HG03045 (cell line): ENCODE measurements around the gene GLB1L.
A peak's percentile ranks its signal among the peaks of the same experiment; 100 is the strongest.
"Not testable (repeated sequence)": the region's sequence is repeated elsewhere in the genome, so short reads cannot be mapped to it uniquely, and the experiment has no call there.

Experiments used
- ATAC-seq: cut with Tn5 transposase; IDR thresholded peaks from one replicate; pipeline ENCODE4 v1.9.1; 2021; ENCODE audit warnings: mild to moderate bottlenecking, moderate library complexity; ENCODE audit not compliant: unreplicated experiment

Gene GLB1L

DNA sequence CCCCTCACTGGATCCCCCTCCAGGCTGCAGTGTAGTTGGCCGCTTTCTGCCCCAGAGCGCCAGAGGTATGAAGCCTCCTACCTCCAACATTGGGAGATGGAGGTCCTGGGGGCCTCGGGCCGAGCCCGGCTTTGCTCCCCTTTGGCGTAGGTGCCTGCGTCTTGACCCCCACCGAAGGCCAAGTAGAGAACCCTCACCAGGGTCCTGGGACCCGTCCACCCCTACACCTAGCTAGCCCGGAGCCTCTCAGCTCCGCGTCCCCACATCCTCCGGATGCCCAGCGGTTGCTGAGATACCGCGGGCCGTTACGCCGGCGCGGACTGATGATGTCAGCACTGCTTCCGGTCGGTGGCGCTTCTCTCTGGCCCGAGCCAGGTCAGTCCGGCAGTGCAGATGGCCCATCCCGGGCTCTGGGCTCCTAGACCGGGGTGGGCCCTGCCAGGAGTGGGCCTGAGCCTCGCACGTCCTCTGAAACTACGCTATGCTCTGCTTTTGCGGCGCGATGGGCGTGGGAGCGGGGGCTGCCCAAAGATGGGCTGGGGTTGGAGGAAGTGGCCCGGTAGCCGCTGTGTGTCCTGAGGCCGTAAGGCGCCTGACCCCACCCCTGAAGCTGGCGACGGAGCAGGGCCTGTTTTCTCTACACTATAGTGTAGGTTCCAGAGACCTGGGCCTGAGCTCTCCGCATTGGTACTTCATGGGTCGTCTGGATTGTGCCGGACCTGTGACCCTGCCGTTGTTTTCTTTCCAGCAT lies at the start of gene GLB1L, which contains the start of gene STK16:
TSS of gene GLB1L (minus strand) at position 297 of the 751 bp plus-strand sequence. CDS start 1,871 bp downstream, outside the sequence.
TSS of gene STK16 (plus strand) at position 332 of the 751 bp plus-strand sequence. CDS start 521 bp downstream, outside the sequence.
- peak; percentile 74 for ATAC-seq

DNA sequence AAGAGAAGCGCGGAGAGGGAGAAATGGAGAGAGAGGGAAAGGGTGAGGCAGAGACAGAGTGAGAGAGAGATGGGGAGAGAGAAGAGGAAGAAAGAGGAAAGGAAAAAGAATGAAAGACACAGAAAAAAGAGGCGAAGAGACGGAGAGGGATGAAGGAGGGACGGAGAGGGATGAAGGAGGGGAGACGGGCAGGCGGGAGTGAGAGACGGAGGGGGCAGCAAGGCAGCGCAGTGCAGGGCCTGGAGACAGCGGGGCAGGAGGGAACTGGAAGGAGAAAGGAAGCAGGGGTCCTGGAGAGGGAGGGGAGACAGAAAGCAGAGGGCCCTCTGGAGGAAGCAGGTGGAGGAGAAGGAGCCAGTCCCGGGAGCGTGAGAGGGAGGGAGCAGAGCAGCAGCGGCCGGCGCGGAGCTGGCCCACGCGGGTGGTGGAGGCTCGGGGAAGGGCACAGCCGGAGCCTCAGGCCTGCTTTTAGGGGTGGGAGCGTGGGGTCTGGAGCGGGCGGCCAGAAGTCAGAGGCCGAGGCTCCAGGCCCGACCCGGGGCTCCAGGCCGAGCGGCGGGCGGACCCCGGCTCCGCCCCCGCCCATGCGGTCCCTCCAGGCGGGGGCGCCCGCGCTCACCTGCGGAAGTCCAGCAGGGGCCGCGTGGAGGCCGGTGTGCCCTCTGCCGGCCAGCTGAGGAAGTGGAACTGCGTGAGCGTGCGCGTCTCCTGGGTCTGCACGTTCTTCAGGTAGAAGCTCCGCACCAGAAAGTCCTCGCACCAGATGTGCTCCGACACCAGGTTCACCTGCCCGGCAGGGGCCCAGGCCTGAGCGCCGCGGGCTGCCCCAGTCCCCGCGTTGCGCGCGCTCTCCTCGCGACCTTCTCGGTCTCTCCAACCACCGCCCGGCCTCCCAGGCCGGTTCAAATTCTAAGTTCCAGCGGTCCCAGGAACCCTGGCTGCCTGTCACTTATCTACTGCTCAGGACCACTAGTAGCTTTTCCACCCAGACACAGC lies 49.4 kb upstream of the GLB1L start:
- ATAC-seq, result peak; percentile 80

DNA sequence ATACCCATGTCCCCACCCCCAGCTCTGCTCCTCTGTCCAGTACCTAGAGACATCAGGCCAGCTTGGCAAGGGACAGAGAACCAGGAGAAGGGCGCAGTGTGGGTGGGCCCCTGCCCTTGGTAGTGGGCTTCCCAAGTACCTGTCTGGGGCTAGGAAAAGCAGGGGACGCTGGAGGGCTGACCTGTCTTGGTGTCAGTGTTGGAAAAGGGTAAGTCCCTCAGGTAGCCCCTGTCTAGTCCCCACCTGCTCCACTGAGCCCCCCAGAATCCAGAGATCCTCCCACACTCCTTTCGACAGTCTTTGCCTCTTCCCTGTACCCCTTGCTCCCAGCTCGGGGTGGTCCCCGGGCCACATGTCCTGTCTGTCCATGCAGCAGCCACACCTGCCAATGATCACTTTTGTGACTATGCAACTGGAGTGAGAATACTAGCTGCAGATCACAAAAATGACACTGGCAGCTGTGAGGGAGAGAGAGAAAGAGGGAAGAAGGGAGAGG lies 48.5 kb upstream of the GLB1L start:
- no peak for ATAC-seq

DNA sequence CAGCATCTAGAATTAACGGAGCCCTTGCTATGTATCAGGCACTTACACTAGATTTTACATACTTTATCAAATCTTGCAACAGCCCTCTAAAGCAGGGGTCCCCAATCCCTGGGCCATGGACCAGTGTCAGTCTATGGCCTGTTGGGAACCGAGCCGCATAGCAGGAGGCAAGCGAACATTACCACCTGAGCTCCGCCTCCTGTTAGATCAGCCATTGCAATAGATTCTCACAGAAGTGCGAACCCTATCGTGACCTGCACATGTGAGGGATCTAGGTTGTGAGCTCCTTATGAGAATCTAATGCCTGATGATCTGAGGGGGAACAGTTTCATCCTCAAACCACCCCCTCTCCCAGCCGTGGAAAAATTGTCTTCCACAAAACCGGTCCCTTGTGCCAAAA lies 47.4 kb upstream of the GLB1L start:
- ATAC-seq, result no peak

DNA sequence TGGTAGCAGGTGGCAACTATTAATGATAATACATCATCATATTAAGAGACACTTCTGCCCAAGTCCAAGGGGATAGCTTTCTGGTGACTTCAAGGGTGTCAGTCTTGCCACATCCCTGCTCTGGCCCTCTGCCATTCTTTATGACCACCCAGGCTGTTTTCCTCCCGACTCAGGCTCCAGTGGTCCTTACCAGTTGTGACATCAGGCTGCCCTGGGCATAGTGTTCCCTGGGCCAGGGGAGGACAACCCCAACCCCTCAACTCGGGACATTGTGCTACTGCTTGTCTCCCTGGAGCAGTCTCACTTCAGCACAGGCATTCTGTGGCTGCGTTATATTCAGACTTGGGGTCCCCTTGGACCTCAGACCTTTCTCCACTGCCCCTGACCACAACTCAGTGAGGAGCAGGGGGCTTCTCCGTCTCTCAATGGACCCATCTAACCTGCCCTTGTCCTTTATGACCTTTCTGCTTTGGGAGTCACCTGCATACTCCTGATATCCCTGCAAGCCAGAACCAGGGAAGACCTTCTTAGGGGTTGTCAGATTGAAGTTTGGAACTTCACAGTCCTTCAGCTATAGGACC lies 46.8 kb upstream of the GLB1L start:
- no peak for ATAC-seq

DNA sequence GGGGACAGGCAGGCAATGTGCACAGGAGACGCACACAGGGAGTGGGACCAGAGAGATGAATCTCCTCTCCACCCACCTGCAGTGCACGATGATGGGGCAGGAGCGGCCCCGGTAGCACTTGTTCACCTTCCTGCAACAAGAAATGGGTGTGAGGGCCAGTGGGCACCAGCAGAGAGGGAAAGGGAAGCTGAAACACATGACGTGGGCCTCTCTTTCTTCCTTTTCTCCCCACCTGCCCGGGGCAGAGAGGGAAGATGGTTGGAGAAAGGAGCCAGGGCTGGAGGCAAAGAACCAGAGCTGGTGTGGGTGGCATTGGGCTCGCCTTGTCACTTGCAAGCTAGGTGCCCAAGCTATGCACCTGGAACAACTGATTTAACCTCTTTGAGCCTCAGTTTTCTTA lies 46.1 kb upstream of the GLB1L start:
- ATAC-seq, result no peak

DNA sequence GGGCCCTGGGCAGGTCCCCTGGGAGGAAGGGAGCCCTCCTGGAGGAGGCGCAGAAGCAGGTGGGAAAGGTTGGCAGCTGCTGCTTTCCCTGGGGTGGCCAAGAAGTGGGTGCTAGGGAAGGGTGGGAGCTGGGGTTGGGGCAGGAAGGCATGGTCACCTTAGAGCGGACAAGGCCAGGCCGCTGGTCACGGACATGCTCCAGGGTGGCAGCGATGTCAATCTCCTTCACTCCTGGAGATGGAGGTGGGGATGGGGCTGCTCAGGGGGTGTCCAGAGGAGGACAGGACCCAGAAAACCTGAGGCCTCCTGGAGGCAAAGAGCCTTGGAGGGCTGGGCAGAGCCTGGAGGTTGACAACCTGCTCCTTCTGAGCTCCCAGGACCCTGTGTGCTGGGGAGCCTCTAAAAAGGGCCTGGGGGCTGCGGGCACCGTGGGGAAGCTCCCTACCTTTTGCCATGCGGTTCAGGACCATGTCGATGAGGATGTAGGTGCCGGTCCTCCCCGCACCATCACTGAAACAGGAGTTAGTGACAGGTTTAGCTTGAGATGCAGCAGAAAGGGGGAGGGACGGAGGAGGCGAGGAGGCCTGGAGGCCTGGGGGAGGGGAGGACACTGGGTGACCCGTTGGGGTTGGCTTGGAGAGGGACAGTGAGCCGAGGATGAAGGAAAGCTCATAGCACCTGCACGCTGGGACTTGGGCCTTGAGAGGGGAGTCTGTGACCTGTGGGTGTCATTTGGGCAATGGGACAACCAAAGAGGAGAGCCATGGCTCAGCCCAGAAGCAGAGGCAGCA lies 45.3 kb upstream of the GLB1L start:
- ATAC-seq, result no peak

DNA sequence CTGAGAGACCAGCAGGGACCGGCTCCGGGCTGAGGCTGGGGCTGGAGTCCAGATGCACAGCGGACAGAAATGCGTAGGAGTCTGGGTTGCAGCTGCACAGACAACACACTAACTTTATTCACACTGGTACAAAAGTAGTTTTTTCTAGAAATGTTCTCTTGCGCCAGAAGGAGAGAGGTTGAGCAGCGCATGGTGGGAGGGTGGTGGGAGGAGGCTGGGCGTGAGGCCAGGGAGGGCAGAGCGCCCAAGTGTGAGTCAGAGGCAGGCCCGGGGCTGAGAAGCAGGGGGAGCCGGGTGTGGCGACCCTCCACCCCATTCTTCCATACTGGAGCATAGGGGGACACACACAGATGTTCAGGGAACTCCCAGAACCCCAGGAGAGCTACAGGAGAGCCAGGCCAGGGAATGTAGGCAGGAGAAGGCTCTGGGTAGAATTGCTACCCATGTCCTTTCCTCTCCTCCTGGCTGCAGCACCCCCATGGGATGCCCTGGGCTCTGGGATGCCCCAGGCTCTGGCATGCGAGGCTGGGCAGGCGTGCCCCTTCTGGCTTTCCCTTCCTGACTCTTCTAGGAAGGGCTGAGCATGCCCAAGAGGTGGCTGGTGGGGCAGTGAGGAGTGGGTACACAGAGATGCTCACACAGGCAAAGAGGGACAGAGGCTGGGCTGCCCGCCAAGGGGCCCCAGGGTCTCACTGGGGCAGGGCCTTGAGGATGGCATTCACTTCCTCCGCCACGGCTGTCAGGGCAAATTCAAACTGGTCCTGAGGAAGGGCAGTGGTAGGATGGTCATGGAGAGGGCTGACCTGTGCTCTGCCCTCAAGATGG lies 44.5 kb upstream of the GLB1L start:
- no peak for ATAC-seq

DNA sequence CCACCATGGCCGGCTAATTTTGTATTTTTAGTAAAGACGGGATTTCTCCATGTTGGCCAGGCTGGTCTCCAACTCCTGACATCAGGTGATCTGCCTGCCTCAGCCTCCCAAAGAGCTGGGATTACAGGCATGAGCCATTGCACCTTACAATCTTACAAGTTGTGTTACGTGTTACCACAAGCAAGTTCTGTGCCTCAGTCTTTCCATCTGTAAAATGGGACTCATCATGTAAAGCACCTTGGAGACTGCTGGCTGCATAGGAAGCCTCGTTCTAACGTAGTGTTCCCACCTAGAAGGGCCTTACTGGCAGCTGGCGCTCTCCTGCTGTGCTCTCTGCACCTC lies 43.9 kb upstream of the GLB1L start:
- ATAC-seq, result no peak

DNA sequence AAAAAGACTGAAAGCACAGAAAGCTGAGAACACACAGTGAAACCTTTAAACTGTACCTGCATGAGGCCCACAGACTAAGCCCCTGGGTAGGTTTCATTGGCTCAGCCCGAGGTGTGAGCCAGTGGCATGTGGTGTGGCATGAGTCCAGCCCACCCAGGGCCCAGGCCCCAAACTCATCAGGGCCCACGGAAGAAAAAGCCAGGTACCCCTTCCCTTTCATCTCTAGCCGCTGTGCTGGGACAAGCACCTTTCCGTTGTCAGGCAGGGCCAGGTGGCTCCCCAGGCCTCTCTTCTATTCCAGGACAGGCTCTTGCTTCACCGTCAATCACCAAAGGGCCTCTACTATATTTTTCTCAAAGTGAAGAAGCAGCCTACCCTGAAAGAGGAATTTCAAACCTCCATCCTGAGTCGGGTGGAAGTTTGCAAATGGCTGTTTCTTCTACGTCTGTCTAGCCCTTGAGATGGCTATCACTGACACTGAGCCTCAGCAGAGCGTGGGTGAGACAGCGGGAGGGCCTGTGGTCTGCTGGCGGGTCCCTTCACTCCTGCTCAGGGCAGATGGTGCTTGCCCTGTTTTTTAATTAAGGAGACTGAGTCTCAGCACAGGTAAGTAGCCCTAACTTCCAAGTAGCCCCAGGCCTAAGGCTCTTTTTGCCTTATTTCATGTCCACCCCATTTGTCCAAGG lies 42.5 kb upstream of the GLB1L start:
- no peak for ATAC-seq

DNA sequence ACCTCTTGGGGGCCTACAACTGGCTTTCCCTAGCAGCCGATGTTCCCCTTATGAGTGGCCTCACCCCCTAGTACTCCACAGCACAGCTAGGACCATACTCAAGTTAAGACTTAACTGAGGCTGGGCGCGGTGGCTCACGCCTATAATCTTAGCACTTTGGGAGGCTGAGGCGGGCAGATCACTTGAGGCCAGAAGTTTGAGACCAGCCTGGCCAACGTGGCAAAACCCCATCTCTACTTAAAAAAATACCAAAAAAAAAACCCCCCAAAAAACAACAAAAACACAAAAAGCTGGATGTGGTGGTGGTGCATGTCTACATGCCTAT lies 41.8 kb upstream of the GLB1L start:
- ATAC-seq, result not testable (repeated sequence)

DNA sequence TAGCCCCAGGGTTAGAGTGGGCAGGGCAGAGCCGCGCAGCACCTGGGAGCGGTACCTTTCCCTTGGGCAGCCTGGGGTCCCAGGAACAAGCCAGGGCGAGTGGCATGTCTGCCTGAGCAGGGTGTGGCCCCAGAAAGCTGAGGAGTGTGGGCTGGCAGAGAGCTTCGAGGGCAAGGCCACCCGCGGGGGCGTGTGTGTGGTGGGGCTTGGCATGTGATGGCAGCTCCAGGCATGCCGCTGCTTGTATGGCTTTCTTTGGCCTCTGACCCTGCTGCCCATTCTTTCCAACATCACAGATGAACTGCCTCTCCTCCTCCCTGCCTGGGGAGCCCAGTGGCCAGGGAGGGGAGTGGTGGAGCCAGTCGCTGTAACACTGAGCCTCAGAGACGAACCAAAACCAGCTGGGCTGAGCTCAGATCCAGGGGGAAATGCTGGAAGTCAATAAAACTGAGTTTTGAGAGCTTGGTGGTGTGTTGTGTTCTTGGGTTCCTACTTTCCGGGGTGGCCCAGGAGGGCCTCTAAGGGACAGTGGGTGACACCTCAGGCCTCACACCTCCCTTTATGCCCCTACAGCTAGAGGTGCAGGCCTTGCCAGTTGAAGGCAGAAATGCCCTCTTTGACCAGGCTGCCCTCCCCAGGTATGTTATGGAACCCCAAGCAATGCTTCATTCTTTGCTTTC lies 41.3 kb upstream of the GLB1L start:
- no peak for ATAC-seq

DNA sequence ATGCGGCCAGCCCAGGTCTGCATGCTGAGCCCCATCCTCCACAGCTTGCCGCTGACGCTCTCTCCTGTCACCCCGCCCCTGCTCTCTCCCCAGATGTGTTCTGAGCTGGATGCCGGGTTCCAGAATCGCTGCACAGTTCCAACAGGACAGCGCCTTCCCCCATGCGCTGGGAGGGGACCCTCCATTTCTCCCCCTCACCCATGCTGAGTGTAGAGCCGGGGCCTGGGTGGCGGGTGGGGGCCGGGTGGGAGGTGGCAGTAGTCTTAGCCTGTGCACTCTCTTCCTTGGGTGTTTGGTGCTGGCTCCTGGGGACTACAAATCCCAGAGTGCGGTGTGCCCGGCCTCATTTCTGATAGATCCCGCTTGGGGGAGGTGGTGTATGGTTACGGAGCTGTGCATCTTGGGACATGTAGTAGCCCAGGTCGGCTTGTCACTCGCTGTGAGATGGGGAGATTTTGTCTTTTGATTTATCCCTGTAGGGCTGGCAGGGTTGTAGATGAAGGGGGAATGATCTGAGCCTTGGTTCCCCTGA lies 40.7 kb upstream of the GLB1L start:
- ATAC-seq, result no peak

DNA sequence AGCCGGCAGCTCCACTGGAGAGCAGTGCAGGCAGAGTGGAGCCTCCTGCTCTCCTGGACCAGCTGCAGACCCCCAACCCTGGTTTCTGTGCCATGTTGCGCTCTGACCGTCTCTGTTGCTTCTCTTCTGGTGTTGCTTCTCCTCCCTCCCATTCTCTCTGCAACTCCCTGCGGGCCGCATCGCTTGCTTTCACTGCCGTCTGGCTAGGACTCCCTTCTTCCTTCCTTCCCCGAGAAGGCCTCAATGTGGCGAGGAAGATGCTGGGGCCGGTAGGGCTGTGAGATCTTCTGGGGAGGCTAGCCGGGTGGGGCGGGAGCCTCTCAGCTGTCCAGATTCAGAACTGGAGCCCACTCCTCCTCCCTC lies 40.1 kb upstream of the GLB1L start:
- ATAC-seq, result no peak

DNA sequence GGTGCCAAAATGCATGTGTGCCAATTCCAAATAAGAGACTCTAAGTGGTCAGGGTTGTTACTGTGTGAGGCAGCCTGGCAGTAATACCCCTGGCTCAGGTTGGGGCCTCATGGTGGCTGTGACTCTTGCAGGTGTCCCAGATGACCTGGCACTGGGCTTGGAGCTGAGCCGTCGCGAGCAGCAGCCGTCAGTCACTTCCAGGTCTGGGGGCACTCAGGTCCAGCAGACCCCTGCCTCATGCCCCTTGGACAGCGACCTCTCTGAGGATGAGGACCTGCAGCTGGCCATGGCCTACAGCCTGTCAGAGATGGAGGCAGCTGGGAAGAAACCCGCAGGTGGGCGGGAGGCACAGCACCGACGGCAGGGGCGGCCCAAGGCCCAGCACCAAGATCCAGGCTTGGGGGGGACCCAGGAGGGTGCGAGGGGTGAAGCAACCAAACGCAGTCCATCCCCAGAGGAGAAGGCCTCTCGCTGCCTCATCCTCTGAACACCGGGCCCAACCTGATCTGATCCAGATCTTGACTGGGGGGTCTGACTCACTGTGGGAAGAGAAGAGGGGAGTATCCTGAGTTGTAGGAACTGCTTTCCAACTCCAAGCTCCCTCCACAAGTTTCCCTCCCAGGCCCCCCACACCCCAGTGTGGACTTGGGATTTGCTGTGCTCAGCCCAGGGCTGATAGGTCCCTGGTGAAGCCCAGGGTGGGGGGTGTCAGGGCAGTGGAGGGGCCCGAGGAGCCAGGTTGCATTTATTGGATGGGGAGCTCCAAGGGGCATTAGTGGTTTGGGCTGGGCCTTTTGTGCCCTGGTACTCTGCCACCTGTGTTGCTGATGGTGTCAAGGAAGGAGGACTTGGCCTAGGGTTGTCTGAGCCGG lies 39.5 kb upstream of the GLB1L start:
- no peak for ATAC-seq

DNA sequence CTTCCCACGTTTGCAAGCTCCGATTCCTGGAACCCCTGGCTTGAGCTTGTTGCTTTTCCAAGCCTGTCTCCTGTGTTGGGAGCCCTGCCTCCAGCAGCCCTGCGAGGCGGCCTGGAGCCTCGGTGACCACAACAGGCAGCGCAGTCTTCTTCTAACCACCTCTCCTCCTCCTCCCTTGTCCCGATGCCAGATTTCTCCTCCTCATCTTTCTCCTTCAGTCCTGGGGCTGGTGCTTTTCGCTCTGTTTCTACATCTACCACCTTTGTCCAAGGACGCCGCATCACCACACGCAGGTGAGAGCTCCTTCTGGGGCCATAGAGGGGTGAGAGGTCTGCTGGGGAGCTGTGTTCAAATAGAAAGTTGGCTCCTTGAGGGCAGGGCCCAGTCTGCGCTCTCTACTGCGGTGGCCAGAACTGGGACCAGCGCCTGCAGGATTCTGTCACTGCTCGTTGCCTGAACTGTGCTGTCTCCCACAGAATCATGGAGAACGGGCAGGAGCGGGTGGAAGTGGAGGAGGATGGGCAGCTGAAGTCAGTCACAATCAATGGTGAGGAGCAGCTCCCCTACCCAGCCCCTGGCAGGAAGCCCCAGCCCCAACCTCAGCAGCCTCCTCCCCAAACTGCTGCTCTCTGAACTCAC lies 37.8 kb upstream of the GLB1L start:
- no peak for ATAC-seq

DNA sequence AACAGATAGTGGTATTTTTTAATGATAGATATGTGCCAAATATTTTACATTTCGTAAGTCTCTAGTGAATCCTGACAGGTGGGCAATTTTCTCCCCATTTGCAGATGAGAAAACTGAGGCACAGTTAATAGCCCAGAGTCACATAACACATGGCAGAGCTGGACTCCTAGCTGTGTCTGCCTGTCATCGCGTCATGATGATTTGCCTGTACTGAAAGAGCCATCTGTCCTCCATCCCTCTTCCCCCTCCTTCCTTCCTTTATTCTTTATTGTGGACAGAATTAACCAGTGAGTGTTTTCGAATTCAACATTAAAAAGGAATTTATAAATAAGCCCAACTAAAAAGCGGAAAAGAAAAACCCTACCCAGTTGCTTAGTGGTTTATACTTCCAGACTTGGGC lies 37.1 kb upstream of the GLB1L start:
- no peak for ATAC-seq
